Spleen (tissue), 7 donors: ENCODE results near the gene RASSF6.

Source experiments
- CTCF ChIP-seq, 11 experiments: fragments of 200-600 bp in 7 of 11; fragments of 450-650 bp in 4 of 11; sonication (generic) in 4 of 11; IDR thresholded peaks in 8 of 11; conservative IDR thresholded peaks in 3 of 11; 1 replicate in 7 of 11; 2 replicates in 4 of 11; pipeline versions ENCODE4 v1.4.0 to v1.8.0; 2016 to 2021; ENCODE audit warnings: antibody characterized with exemption in 11 of 11, inconsistent platforms in 4 of 11, mild to moderate bottlenecking in 1 of 11
- POLR2A ChIP-seq, 3 donors: fragments of 450-650 bp; IDR thresholded peaks; one replicate each; pipeline ENCODE4 v1.5.1; 2017; ENCODE audit warnings: antibody characterized with exemption in 3 of 3, mild to moderate bottlenecking in 1 of 3
- POLR2AphosphoS5 ChIP-seq, 3 donors: sonication (generic); formaldehyde crosslinking; IDR thresholded peaks; one replicate each; pipeline ENCODE4 v1.5.1; 2017; ENCODE audit warnings: antibody characterized with exemption in 3 of 3
- donor health status: DM: no; HTN: no; CAD: no; lungs with moderate emphysema.
- donor health status: DM: no; HTN: no; CAD: no.
- donor health status: DM: no; HTN: no; CAD: no.

DNA sequence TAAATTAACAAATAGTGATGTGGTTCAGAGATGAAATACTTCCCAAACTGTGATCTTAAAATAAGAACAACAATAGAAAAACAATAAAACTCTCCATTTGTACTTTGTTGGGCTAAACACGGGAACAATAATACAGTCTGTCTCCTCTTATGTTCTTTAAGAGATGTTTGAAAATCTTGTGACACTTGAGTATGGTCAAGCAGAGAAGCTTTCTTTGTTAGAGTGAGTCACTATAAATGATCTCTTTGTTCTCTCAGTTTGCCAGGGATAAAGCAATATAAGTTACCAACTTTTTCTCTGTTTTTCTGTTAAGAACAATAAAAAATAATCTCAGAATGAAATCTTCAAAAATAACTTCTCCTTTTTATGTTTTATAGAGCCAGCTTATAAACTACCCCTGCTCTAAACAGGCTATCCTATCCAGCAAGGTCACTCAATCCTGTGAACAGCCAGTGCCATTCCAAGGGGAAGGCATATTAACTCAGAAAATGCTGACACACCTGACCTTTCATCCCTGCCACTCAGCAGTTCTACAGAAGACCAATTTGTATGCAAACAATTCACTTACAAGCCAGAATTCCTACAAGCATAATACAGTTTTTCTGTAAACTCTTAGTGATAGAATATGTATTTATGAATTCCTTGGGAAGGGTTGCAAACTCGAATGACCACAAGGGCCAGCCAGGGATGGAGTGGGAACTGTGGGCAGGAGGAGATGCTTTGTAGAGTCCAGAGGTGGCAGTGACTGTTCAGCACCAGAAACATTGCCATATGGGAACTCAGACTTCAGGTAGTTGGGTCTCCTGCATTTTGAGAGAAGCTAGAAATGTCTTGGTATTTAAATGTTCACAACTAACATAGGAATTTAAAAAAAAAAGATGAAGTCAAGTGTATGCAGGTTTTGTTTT, 86.5 kb downstream of the RASSF6 start:
- TF ChIP-seq CTCF (IDR thresholded peaks at IDR 0.05 in 8 of 11, conservative IDR thresholded peaks at IDR 0.05 in 3 of 11) (no peak), POLR2A (IDR thresholded peaks at IDR 0.05) (no peak), POLR2AphosphoS5 (IDR thresholded peaks at IDR 0.05) (no peak)
